H1 (cell line): ENCODE results near the gene OR2D2. TPM values are rescaled to one million over a fixed set of nuclear protein-coding genes. Genes with fewer than 3 reads are reported as not detected.

Experiments used
- CTCF ChIA-PET: fragments of 300-600 bp; sonication (Branson Sonifier 250); formaldehyde crosslinking; loops from one replicate; lab custom pipeline; 2021; ENCODE audit not compliant: partially characterized antibody; lab: Charles Lee
- POLR2A ChIA-PET: fragments of 300-600 bp; sonication (Branson Sonifier 250); formaldehyde crosslinking; loops from one replicate; lab custom pipeline; 2021; ENCODE audit warnings: inconsistent platforms; ENCODE audit not compliant: partially characterized antibody; lab: Charles Lee
- DNase-seq, 2 experiments: peaks; one replicate each; pipeline versions ENCODE4 v3.0.0 to v3.0.0-alpha.2; 2010 to 2022; ENCODE audit warnings: low spot score in 2 of 2, low read depth in 1 of 2, mixed read lengths in 1 of 2
- FAIRE-seq: peaks from 2 replicates; lab custom pipeline; 2011; peaks lifted over from hg19 to GRCh38; lab: Jason Lieb, UNC
- H2AFZ ChIP-seq: 2 replicates; pipeline ENCODE4 v1.8.1; 2012; ENCODE audit warnings: low read length, inconsistent platforms
- H2AK5ac ChIP-seq: 2 replicates; pipeline ENCODE4 v1.6.1; 2013; ENCODE audit warnings: low read depth, low read length
- H2BK120ac ChIP-seq: replicated peaks from 2 replicates; pipeline ENCODE3; 2013; ENCODE audit warnings: low read depth, low read length, inconsistent platforms
- H2BK12ac ChIP-seq: 2 replicates; pipeline ENCODE4 v1.6.1; 2013; ENCODE audit warnings: low read depth, low read length
- H2BK15ac ChIP-seq: 2 replicates; pipeline ENCODE4 v1.6.1; 2013; ENCODE audit warnings: low read length
- H2BK20ac ChIP-seq: 2 replicates; pipeline ENCODE4 v1.6.1; 2013; ENCODE audit warnings: low read length
- H2BK5ac ChIP-seq: 2 replicates; pipeline ENCODE4 v1.6.1; 2013; ENCODE audit warnings: low read depth, low read length
- H3K14ac ChIP-seq: 2 replicates; pipeline ENCODE4 v1.6.1; 2013; ENCODE audit warnings: inconsistent platforms; ENCODE audit not compliant: insufficient read length
- H3K18ac ChIP-seq: 2 replicates; pipeline ENCODE4 v1.6.1; 2013; ENCODE audit warnings: low read length; ENCODE audit errors: extremely low read depth
- H3K23ac ChIP-seq: 2 replicates; pipeline ENCODE4 v1.6.1; 2013; ENCODE audit warnings: inconsistent platforms; ENCODE audit not compliant: insufficient read length
- H3K23me2 ChIP-seq: 2 replicates; pipeline ENCODE4 v1.6.1; 2013; ENCODE audit warnings: low read depth, low read length
- H3K27ac ChIP-seq: 2 replicates; pipeline ENCODE4 v1.6.1; 2011; ENCODE audit warnings: low read depth, low read length, inconsistent platforms
- H3K27me3 ChIP-seq, 4 experiments: replicated peaks in 1 of 4; 1 replicate in 1 of 4; 2 replicates in 3 of 4; pipeline versions ENCODE4 v1.6.1 to v1.8.1; 2011 to 2013; ENCODE audit warnings: low read length in 3 of 4, mild to moderate bottlenecking in 3 of 4, inconsistent platforms in 2 of 4, mixed read lengths in 2 of 4, moderate library complexity in 1 of 4; ENCODE audit not compliant: control insufficient read depth in 3 of 4, insufficient read depth in 3 of 4; ENCODE audit errors: extremely low read depth in 1 of 4
- H3K36me3 ChIP-seq, 4 experiments: 2 replicates each; pipeline versions ENCODE4 v1.6.1 to v1.8.1; 2011 to 2013; ENCODE audit warnings: mild to moderate bottlenecking in 4 of 4, low read length in 3 of 4, moderate library complexity in 2 of 4, control low read depth in 1 of 4, inconsistent platforms in 1 of 4; ENCODE audit not compliant: insufficient read depth in 4 of 4, control insufficient read depth in 2 of 4
- H3K4ac ChIP-seq: replicated peaks from 2 replicates; pipeline ENCODE3; 2013; ENCODE audit warnings: low read length, low read depth, mixed read lengths, inconsistent platforms; ENCODE audit not compliant: insufficient read length
- H3K4me1 ChIP-seq, 4 experiments: replicated peaks in 1 of 4; 1 replicate in 1 of 4; 2 replicates in 3 of 4; pipeline versions ENCODE4 v1.6.1 to v1.8.1; 2011 to 2013; ENCODE audit warnings: low read length in 3 of 4, inconsistent platforms in 2 of 4, mixed read lengths in 1 of 4; ENCODE audit not compliant: insufficient read depth in 4 of 4, control insufficient read depth in 3 of 4
- H3K4me2 ChIP-seq, 2 experiments: 2 replicates each; pipeline versions ENCODE4 v1.6.1 to v1.8.1; 2011 to 2013; ENCODE audit warnings: low read depth in 2 of 2, low read length in 2 of 2, control low read depth in 1 of 2, inconsistent platforms in 1 of 2, mild to moderate bottlenecking in 1 of 2; ENCODE audit not compliant: insufficient read depth in 1 of 2
- H3K4me3 ChIP-seq, 4 experiments: fragments of 200-600, 300-600 bp in 1 of 4; sonication (generic), shearing (Covaris generic), sonication (Bioruptor Twin) in 1 of 4; 2 replicates each; pipeline versions ENCODE4 v1.5.1 to v1.8.1; 2011 to 2016; ENCODE audit warnings: low read length in 4 of 4, low read depth in 3 of 4, control low read depth in 2 of 4, inconsistent platforms in 2 of 4, mild to moderate bottlenecking in 2 of 4, mixed read lengths in 1 of 4, moderate library complexity in 1 of 4; ENCODE audit not compliant: insufficient read depth in 2 of 4; ENCODE audit errors: extremely low read depth in 1 of 4
- H3K56ac ChIP-seq: replicated peaks from 2 replicates; pipeline ENCODE3; 2013; ENCODE audit warnings: low read depth, mild to moderate bottlenecking, mixed read lengths, low read length, inconsistent platforms; ENCODE audit not compliant: insufficient read length
- H3K79me1 ChIP-seq: 2 replicates; pipeline ENCODE4 v1.6.1; 2013; ENCODE audit warnings: low read depth, low read length, control low read depth
- H3K79me2 ChIP-seq, 2 experiments: 2 replicates each; pipeline versions ENCODE4 v1.6.1 to v1.8.1; 2012 to 2013; ENCODE audit warnings: low read length in 2 of 2, mild to moderate bottlenecking in 2 of 2, inconsistent platforms in 1 of 2; ENCODE audit not compliant: insufficient read depth in 2 of 2, control insufficient read depth in 1 of 2
- H3K9ac ChIP-seq, 4 experiments: replicated peaks in 1 of 4; 1 replicate in 1 of 4; 2 replicates in 3 of 4; pipeline versions ENCODE4 v1.6.1 to v1.8.1; 2011 to 2013; ENCODE audit warnings: low read depth in 3 of 4, low read length in 3 of 4, control low read depth in 2 of 4, mild to moderate bottlenecking in 2 of 4, moderate library complexity in 2 of 4, inconsistent platforms in 1 of 4; ENCODE audit errors: extremely low read depth in 1 of 4
- H3K9me3 ChIP-seq, 2 experiments: 2 replicates each; pipeline versions ENCODE4 v1.6.1 to v1.8.1; 2012 to 2013; ENCODE audit warnings: mild to moderate bottlenecking in 2 of 2, moderate library complexity in 2 of 2, control low read depth in 1 of 2, inconsistent platforms in 1 of 2, low read depth in 1 of 2, low read length in 1 of 2, mixed read lengths in 1 of 2; ENCODE audit not compliant: insufficient read depth in 2 of 2
- H4K20me1 ChIP-seq, 2 experiments: replicated peaks in 1 of 2; 2 replicates each; pipeline versions ENCODE3 to v1.8.1; 2011 to 2013; ENCODE audit warnings: inconsistent platforms in 2 of 2, low read length in 2 of 2, mild to moderate bottlenecking in 1 of 2; ENCODE audit not compliant: insufficient read depth in 2 of 2, control insufficient read depth in 1 of 2
- H4K5ac ChIP-seq: 2 replicates; pipeline ENCODE4 v1.6.1; 2013; ENCODE audit warnings: low read length, low read depth, mixed read lengths, inconsistent platforms; ENCODE audit not compliant: insufficient read length
- H4K8ac ChIP-seq: 2 replicates; pipeline ENCODE4 v1.8.0; 2013; ENCODE audit warnings: mild to moderate bottlenecking, moderate library complexity, low read length, inconsistent platforms; ENCODE audit not compliant: insufficient read depth; ENCODE audit errors: extremely low read depth
- H4K91ac ChIP-seq: replicated peaks from 2 replicates; pipeline ENCODE3; 2013; ENCODE audit warnings: low read length, mixed read lengths, inconsistent platforms; ENCODE audit not compliant: insufficient read length
- CEBPB ChIP-seq: IDR thresholded peaks from 2 replicates; pipeline ENCODE4 v1.6.1; 2012; ENCODE audit warnings: low read depth, low read length
- CHD1 ChIP-seq: IDR thresholded peaks from 2 replicates; pipeline ENCODE4 v1.6.1; 2012; ENCODE audit warnings: low read depth, low read length, improper control_type of control experiment
- GABPA ChIP-seq: IDR thresholded peaks from 2 replicates; pipeline ENCODE4 v1.6.1; 2011; ENCODE audit warnings: mild to moderate bottlenecking, low read length, moderate library complexity, borderline replicate concordance; ENCODE audit not compliant: insufficient read depth
- GTF2F1 ChIP-seq: IDR thresholded peaks from 2 replicates; pipeline ENCODE4 v1.6.1; 2012; ENCODE audit warnings: low read depth, low read length, improper control_type of control experiment, borderline replicate concordance
- HDAC6 ChIP-seq: IDR thresholded peaks from one replicate; pipeline ENCODE4 v1.7.1; 2012; ENCODE audit warnings: low read depth, mild to moderate bottlenecking, inconsistent platforms, low read length, moderate library complexity
- POLR2A ChIP-seq, 2 experiments: IDR thresholded peaks; 1 replicate in 1 of 2; 2 replicates in 1 of 2; pipeline ENCODE4 v1.6.1; 2011; ENCODE audit warnings: low read depth in 2 of 2, low read length in 2 of 2, mild to moderate bottlenecking in 2 of 2; ENCODE audit errors: control extremely low read depth in 1 of 2
- RBBP5 ChIP-seq: IDR thresholded peaks from 2 replicates; pipeline ENCODE4 v1.7.1; 2012; ENCODE audit warnings: low read depth, mild to moderate bottlenecking, inconsistent platforms, low read length, moderate library complexity, borderline replicate concordance
- RNF2 ChIP-seq: fragments of 200-900, 300-1000 bp; sonication (generic); IDR thresholded peaks from 2 replicates; pipeline ENCODE4 v1.7.1; 2016; ENCODE audit warnings: borderline replicate concordance, low read depth, mild to moderate bottlenecking, antibody characterized with exemption, low read length; ENCODE audit not compliant: poor library complexity, severe bottlenecking; ENCODE audit errors: missing control alignments
- SIRT6 ChIP-seq: IDR thresholded peaks from one replicate; pipeline ENCODE4 v1.7.1; 2012; ENCODE audit warnings: low read length, inconsistent platforms
- TBP ChIP-seq: IDR thresholded peaks from 2 replicates; pipeline ENCODE4 v1.6.1; 2011; ENCODE audit warnings: low read depth, low read length, improper control_type of control experiment
- TEAD4 ChIP-seq: IDR thresholded peaks from 2 replicates; pipeline ENCODE4 v1.6.1; 2012; ENCODE audit warnings: low read depth, low read length, inconsistent platforms, mixed read lengths
- WGBS, 2 experiments: shearing (Covaris generic) in 1 of 2; methylation state at CpG; one replicate each; pipeline versions ENCODE4 v1.1.6 to v1.1.7; 2013 to 2015; ENCODE audit warnings: low lambda C conversion rate in 2 of 2, mixed read lengths in 2 of 2, inconsistent platforms in 1 of 2, low coverage in 1 of 2, missing lambda C conversion rate in 1 of 2; ENCODE audit not compliant: insufficient replicate concordance in 2 of 2, insufficient coverage in 1 of 2, insufficient read length in 1 of 2; ENCODE audit errors: extremely low coverage in 1 of 2, missing lambda C conversion rate in 1 of 2; 5-methylcytosine and 5-hydroxymethylcytosine counted together
- polyA plus RNA-seq, 7 experiments: library from polyadenylated mRNA; depleted of rRNA in 3 of 7; stranded (reverse) in 5 of 7; unstranded in 2 of 7; fragments of >200 nt in 5 of 7; fragments of 200-250 nt in 2 of 7; gene quantifications; 1 replicate in 5 of 7; 2 replicates in 1 of 7; 4 replicates in 1 of 7; pipeline versions ENCODE4 v1.2.1 to v1.2.3, GENCODE V29; 2011 to 2013; ENCODE audit warnings: missing spikeins in 2 of 7, mixed read lengths in 2 of 7
- total RNA-seq: library from RNA; stranded (reverse); fragmentation: NEBNext Ultra II Directional; extraction: Animal tissue kit (Norgen Biotek cat#: 25700); gene quantifications from 2 replicates; pipeline ENCODE4 v1.2.1, GENCODE V29; 2021
- TF ChIP-seq, protein P1 (sequence below): IDR thresholded peaks from 2 replicates; pipeline ENCODE4 v1.6.1; 2011; ENCODE audit warnings: low read depth, mild to moderate bottlenecking, low read length; ENCODE audit not compliant: insufficient read depth
- TF ChIP-seq, protein P2 (sequence below): IDR thresholded peaks from 2 replicates; pipeline ENCODE4 v1.6.1; 2012; ENCODE audit warnings: inconsistent platforms

OR2D2 gene
- total and polyA plus RNA-seq, 2 of the 8 experiments (the other 6 are each of a cell fraction or from before 2014, with no cell fraction given) = 0.15 TPM; not detected in 1

DNA sequence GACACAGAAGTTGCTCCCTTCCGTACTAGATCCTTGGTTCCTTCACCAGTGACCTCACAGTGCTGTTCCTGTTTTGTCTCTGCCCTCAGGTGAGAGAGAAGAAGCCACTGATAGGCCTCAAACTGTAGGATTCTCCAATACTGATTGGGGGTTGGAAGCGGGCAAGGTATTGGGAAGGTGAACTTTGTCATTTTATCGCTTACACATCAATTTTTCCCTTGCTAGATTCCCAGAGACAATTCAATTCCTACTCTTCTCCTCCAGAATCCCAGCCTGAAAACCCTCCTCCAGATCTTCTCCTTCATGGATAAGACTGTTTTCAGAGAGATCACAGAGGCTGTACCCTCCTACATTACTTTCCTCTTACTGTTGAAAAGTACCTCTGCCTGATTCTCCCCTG, 19.1 kb upstream of the OR2D2 start:
- H3K18ac ChIP-seq = no peak overlapping the region
- no peaks in the 10 kb centered on the region for H3K23me2 ChIP-seq
- no peak overlapping the region for H3K4ac ChIP-seq
- no peak overlapping the region for H4K91ac ChIP-seq
- H3K23ac ChIP-seq = no peak overlapping the region
- DNase-seq = no peak
- no peak for FAIRE-seq
- H2BK15ac ChIP-seq = no peak overlapping the region
- no peak overlapping the region for H3K14ac ChIP-seq
- ChIA-PET CTCF (no interaction called here), POLR2A (no interaction called here)
- no peak overlapping the region for H2BK12ac ChIP-seq
- H4K20me1 ChIP-seq = no peaks in the 10 kb centered on the region
- H3K79me1 ChIP-seq = no peaks in the 10 kb centered on the region
- H3K9me3 ChIP-seq = no peaks in the 10 kb centered on the region
- 92% methylated on average over 3 of the region's 3 CpGs; no CpG with 5 or more reads in 1 of the 2 experiments for WGBS, 2 experiments
- no peak overlapping the region for H3K4me2 ChIP-seq
- H2AK5ac ChIP-seq = no peak overlapping the region
- H2BK120ac ChIP-seq = no peak overlapping the region
- H3K56ac ChIP-seq = no peak overlapping the region
- TF ChIP-seq CHD1 = no peak
- TF ChIP-seq TBP = no peak
- TF ChIP-seq TEAD4 = no peak
- no peak for TF ChIP-seq SIRT6
- no peak for TF ChIP-seq POLR2A (IDR thresholded peaks at IDR 0.05; ENCODE audit: control extremely low read depth in 1 of 2, low read depth in 2 of 2, low read length in 2 of 2)
- TF ChIP-seq, protein P1, sequence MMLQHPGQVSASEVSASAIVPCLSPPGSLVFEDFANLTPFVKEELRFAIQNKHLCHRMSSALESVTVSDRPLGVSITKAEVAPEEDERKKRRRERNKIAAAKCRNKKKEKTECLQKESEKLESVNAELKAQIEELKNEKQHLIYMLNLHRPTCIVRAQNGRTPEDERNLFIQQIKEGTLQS = no peak
- no peak for TF ChIP-seq CEBPB
- no peak for TF ChIP-seq HDAC6
- no peak for TF ChIP-seq RBBP5
- TF ChIP-seq GABPA = no peak
- no peak for TF ChIP-seq RNF2
- no peak for TF ChIP-seq GTF2F1
- TF ChIP-seq, protein P2, sequence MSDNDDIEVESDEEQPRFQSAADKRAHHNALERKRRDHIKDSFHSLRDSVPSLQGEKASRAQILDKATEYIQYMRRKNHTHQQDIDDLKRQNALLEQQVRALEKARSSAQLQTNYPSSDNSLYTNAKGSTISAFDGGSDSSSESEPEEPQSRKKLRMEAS = no peak
- H2BK5ac ChIP-seq = no peak overlapping the region
- no peaks in the 10 kb centered on the region for H3K27me3 ChIP-seq
- no peak overlapping the region for H2BK20ac ChIP-seq
- H3K4me1 ChIP-seq = no peaks in the 10 kb centered on the region
- no peak overlapping the region for H2AFZ ChIP-seq
- no peaks in the 10 kb centered on the region for H3K36me3 ChIP-seq
- no peak overlapping the region for H3K4me3 ChIP-seq
- H4K5ac ChIP-seq = no peak overlapping the region
- H3K79me2 ChIP-seq = no peaks in the 10 kb centered on the region
- peak overlapping the region in 2 of 4 experiments; percentile 18 to 34; a peak in 3 of 7 replicates for H3K9ac ChIP-seq
- H4K8ac ChIP-seq = no peak overlapping the region
- no peak overlapping the region for H3K27ac ChIP-seq
